Progenitor cell of endocrine pancreas (in vitro differentiated cells): ENCODE measurements around the gene TP53I11. TPM values are rescaled to one million over a fixed set of nuclear protein-coding genes. Genes with fewer than 3 reads are reported as not detected.

ENCODE experiments used
- DNase-seq: peaks from one replicate; pipeline ENCODE4 v3.0.0; 2021; ENCODE audit warnings: low spot score; ENCODE audit not compliant: unreplicated experiment
- H3K27ac Mint-ChIP-seq: 2 replicates; pipeline ENCODE4 v1.8.0; 2021; ENCODE audit warnings: mild to moderate bottlenecking, moderate library complexity, mixed read lengths
- H3K27me3 Mint-ChIP-seq: 2 replicates; pipeline ENCODE4 v1.8.0; 2021; ENCODE audit warnings: mixed read lengths
- H3K36me3 Mint-ChIP-seq: 2 replicates; pipeline ENCODE4 v1.8.0; 2022; ENCODE audit warnings: mixed read lengths; ENCODE audit not compliant: insufficient read depth
- H3K4me1 Mint-ChIP-seq: 2 replicates; pipeline ENCODE4 v1.8.0; 2021; ENCODE audit warnings: low read depth, mixed read lengths
- H3K4me3 Mint-ChIP-seq: 2 replicates; pipeline ENCODE4 v1.8.0; 2021; ENCODE audit warnings: low read depth, mild to moderate bottlenecking, moderate library complexity, mixed read lengths
- H3K9me3 Mint-ChIP-seq: 2 replicates; pipeline ENCODE4 v1.8.0; 2021; ENCODE audit warnings: low read depth, mixed read lengths
- CTCF ChIP-seq: fragments of 200-600 bp; sonication (generic); IDR thresholded peaks from one replicate; pipeline ENCODE4 v1.5.0; 2021; ENCODE audit warnings: antibody characterized with exemption, mild to moderate bottlenecking; ENCODE audit not compliant: unreplicated experiment
- total RNA-seq: library from RNA; stranded (reverse); gene quantifications from 2 replicates; pipeline ENCODE4 v1.2.1, GENCODE V29; 2021

TP53I11 gene
- total RNA-seq, 1 donor from 2014 or later = 82.8 TPM

GRCh38 chr11:44931466-44931865, 19.2 kb downstream of the TP53I11 start:
- no peak overlapping the region for H3K27ac Mint-ChIP-seq
- no peak for DNase-seq
- peaks cover 3% of the 10 kb centered on the region for H3K4me1 Mint-ChIP-seq
- TF ChIP-seq CTCF = no peak
- H3K4me3 Mint-ChIP-seq = no peak overlapping the region
- no peaks in the 10 kb centered on the region for H3K9me3 Mint-ChIP-seq
- peaks cover 9% of the 10 kb centered on the region for H3K36me3 Mint-ChIP-seq
- H3K27me3 Mint-ChIP-seq = no peaks in the 10 kb centered on the region

GRCh38 chr11:44930588-44931302, 19.9 kb downstream of the TP53I11 start:
- H3K4me3 Mint-ChIP-seq = no peak overlapping the region
- H3K9me3 Mint-ChIP-seq = no peaks in the 10 kb centered on the region
- TF ChIP-seq CTCF = no peak
- H3K4me1 Mint-ChIP-seq = peaks cover 3% of the 10 kb centered on the region
- DNase-seq = no peak
- peak overlapping the region; percentile 48 for H3K27ac Mint-ChIP-seq
- H3K27me3 Mint-ChIP-seq = no peaks in the 10 kb centered on the region
- peaks cover 9% of the 10 kb centered on the region for H3K36me3 Mint-ChIP-seq

GRCh38 chr11:44928816-44929215, 21.9 kb downstream of the TP53I11 start:
- no peaks in the 10 kb centered on the region for H3K27me3 Mint-ChIP-seq
- DNase-seq = no peak
- no peak overlapping the region for H3K4me3 Mint-ChIP-seq
- no peaks in the 10 kb centered on the region for H3K9me3 Mint-ChIP-seq
- peaks cover 3% of the 10 kb centered on the region for H3K4me1 Mint-ChIP-seq
- H3K27ac Mint-ChIP-seq = peak overlapping the region; percentile 76
- TF ChIP-seq CTCF = no peak
- H3K36me3 Mint-ChIP-seq = peaks cover 3% of the 10 kb centered on the region

GRCh38 chr11:44928144-44928543, 22.5 kb downstream of the TP53I11 start:
- Mint-ChIP-seq H3K9me3 (no peaks in the 10 kb centered on the region), H3K27me3 (no peaks in the 10 kb centered on the region), H3K36me3 (peaks cover 3% of the 10 kb centered on the region), H3K4me3 (no peak overlapping the region), H3K27ac (peak overlapping the region; percentile 76), H3K4me1 (peaks cover 3% of the 10 kb centered on the region)
- no peak for DNase-seq
- no peak for TF ChIP-seq CTCF

GRCh38 chr11:44927174-44927661, 23.5 kb downstream of the TP53I11 start:
- Mint-ChIP-seq H3K9me3 (no peaks in the 10 kb centered on the region), H3K4me1 (peaks cover 3% of the 10 kb centered on the region), H3K27me3 (no peaks in the 10 kb centered on the region), H3K4me3 (no peak overlapping the region), H3K27ac (no peak overlapping the region), H3K36me3 (peaks cover 3% of the 10 kb centered on the region)
- peak; percentile 95 for TF ChIP-seq CTCF
- DNase-seq = peak; percentile 76
